Caco-2 (cell line): ENCODE measurements around the gene LNPK. TPM values are rescaled to one million over a fixed set of nuclear protein-coding genes. Genes with fewer than 3 reads are reported as not detected.

Experiments used
- Bru-seq: library from RNA; stranded (reverse); fragments of 400-500 nt; gene quantifications from one replicate; lab custom pipeline; 2021; lab: Mats Ljungman, UMichigan
- BruChase-seq, 2 experiments: library from RNA; stranded (reverse); fragments of 400-500 nt; gene quantifications; one replicate each; lab custom pipeline; 2021; lab: Mats Ljungman, UMichigan
- BruUV-seq: library from RNA; stranded (reverse); fragments of 400-500 nt; replicated peaks from 2 replicates; lab custom pipeline; 2021; lab: Mats Ljungman, UMichigan
- CTCF ChIA-PET: fragments of 300-600 bp; sonication (Branson Sonifier 250); formaldehyde crosslinking; loops from one replicate; lab custom pipeline; 2022; ENCODE audit warnings: antibody characterized with exemption; lab: Charles Lee
- POLR2A ChIA-PET: fragments of 300-600 bp; sonication (Branson Sonifier 250); formaldehyde crosslinking; loops from one replicate; lab custom pipeline; 2022; ENCODE audit warnings: antibody characterized with exemption; lab: Charles Lee
- DNase-seq, 2 experiments: peaks; one replicate each; pipeline versions ENCODE4 v3.0.0 to v3.0.0-alpha.2; 2020 to 2022
- H3K27me3 ChIP-seq: replicated peaks from 2 replicates; pipeline ENCODE4 v1.6.0; 2011; ENCODE audit warnings: low read length; ENCODE audit not compliant: control insufficient read depth, insufficient read depth
- H3K36me3 ChIP-seq: 2 replicates; pipeline ENCODE4 v1.5.1; 2011; ENCODE audit warnings: low read length; ENCODE audit not compliant: control insufficient read depth, insufficient read depth
- H3K4me1 ChIP-seq: fragments of 250-450 bp; sonication (Bioruptor Pico); 2 replicates; pipeline ENCODE4 v1.5.1; 2020; ENCODE audit warnings: mild to moderate bottlenecking
- H3K4me3 ChIP-seq: 2 replicates; pipeline ENCODE4 v1.5.1; 2011; ENCODE audit warnings: low read depth, mild to moderate bottlenecking, control low read depth, low read length
- H3K9me3 ChIP-seq: fragments of 250-450 bp; sonication (Bioruptor Pico); 2 replicates; pipeline ENCODE4 v1.5.1; 2020; ENCODE audit warnings: mild to moderate bottlenecking, moderate library complexity
- H3K27ac Mint-ChIP-seq: one replicate; pipeline ENCODE4 v1.8.0; 2022; ENCODE audit warnings: mixed read lengths; ENCODE audit not compliant: unreplicated experiment
- H3K27me3 Mint-ChIP-seq: one replicate; pipeline ENCODE4 v1.8.0; 2022; ENCODE audit warnings: mixed read lengths; ENCODE audit not compliant: insufficient read depth, unreplicated experiment
- H3K36me3 Mint-ChIP-seq: one replicate; pipeline ENCODE4 v1.8.0; 2022; ENCODE audit warnings: mild to moderate bottlenecking, mixed read lengths; ENCODE audit not compliant: insufficient read depth, unreplicated experiment
- H3K4me1 Mint-ChIP-seq: one replicate; pipeline ENCODE4 v1.8.0; 2022; ENCODE audit warnings: low read depth, mixed read lengths; ENCODE audit not compliant: unreplicated experiment
- H3K4me3 Mint-ChIP-seq: one replicate; pipeline ENCODE4 v1.8.0; 2022; ENCODE audit warnings: mild to moderate bottlenecking, moderate library complexity, mixed read lengths; ENCODE audit not compliant: unreplicated experiment
- H3K9me3 Mint-ChIP-seq: one replicate; pipeline ENCODE4 v1.8.0; 2022; ENCODE audit warnings: mixed read lengths; ENCODE audit not compliant: unreplicated experiment
- intact Hi-C: fragments of 100-400 bp; cut with micrococcal nuclease; formaldehyde crosslinking; loops from one replicate; pipeline ENCODE4 v1.10.0; 2022; ENCODE audit not compliant: unreplicated experiment
- long read RNA-seq: library from polyadenylated mRNA; stranded (forward); transcript quantifications from one replicate; pipeline ENCODE4 v2.0.0, GENCODE V29; 2022
- total RNA-seq: library from RNA; stranded (reverse); gene quantifications from 2 replicates; pipeline ENCODE4 v1.2.3, GENCODE V29; 2022
- TF ChIP-seq, protein P1 (sequence below), 2 experiments: fragments of 200-600 bp in 1 of 2; IDR thresholded peaks; 1 replicate in 1 of 2; 2 replicates in 1 of 2; pipeline versions ENCODE4 v1.5.1 to v1.8.0; 2011 to 2022; ENCODE audit warnings: antibody characterized with exemption in 1 of 2, control low read depth in 1 of 2, inconsistent platforms in 1 of 2, low read depth in 1 of 2, low read length in 1 of 2, mild to moderate bottlenecking in 1 of 2, moderate library complexity in 1 of 2; ENCODE audit not compliant: insufficient read depth in 1 of 2, severe bottlenecking in 1 of 2, unreplicated experiment in 1 of 2

Gene LNPK
- total RNA-seq (18.1 and 19.1 TPM in 2 replicates), Bru-seq, nascent RNA (percentile 68 among the genes with signal in this experiment), BruChase-seq, experiment 1, labeled RNA remaining after a 2-hour chase (percentile 74 among the genes with signal in this experiment), BruChase-seq, experiment 2, labeled RNA remaining after a 6-hour chase (percentile 75 among the genes with signal in this experiment)
- long read RNA-seq, full-length matches to known transcripts, result 12 of 19 reads
- long read RNA-seq, partial matches to known transcripts, result 2 of 19 reads
- long read RNA-seq, other reads (novel, unspliced or antisense), result 5 of 19 reads

DNA sequence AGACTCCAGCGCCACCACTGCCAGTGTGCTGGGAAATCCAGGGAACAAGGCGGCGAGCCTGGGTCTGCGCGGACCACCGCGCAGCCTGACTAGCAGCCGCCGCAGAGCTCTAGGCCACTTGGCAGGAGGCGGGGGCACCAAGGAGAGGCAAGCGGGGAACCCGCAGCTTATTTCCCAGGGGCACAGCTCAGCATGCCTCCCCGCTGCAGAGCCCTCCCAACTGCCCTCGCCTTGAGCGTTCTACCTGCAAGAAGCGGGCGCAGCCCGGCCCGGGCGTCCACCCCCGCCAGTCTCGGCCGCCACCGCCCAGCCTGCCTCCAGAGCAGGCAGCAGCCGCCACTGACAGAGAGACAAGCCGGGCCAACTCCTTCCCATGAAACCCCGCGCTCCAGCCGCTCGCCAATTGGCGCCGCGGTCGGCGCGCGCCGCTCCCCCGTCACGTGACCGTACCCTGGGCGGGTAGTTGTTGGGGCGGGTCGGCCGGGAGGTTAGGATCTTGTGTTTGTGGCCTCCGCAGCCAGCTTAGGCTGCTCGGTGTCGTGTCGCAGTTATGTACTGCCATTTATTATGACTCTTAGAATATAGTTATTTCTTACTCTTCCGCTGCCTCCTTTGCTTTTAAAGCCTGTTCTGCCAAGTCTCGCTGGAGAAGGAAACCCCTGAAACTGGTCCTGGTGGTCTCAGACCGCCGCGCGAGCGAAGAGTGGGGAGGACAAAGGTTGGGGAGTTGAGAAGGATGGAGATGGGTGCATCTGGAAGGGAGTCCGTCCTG, at the start of gene LNPK:
TSS of gene LNPK (minus strand) at position 352 of the 772 bp plus-strand sequence. CDS start 6,683 bp downstream, outside the sequence.
- Mint-ChIP-seq H3K9me3 (no peaks in the 10 kb centered on the region), H3K27ac (peak within 1 kb of the TSS; percentile 66), H3K4me3 (peak within 1 kb of the TSS; percentile 79), H3K27me3 (peaks cover 10% of the 10 kb centered on the region), H3K4me1 (peaks cover 7% of the 10 kb centered on the region), H3K36me3 (no peaks in the 10 kb centered on the region)
- DNase-seq, result peak; percentile 92 to 94
- intact Hi-C loops, result loop anchor here (2.0 to 5.0 kb wide), 2 partner anchors 40 to 79 kb away; no protein-coding TSS in a partner anchor
- POLR2A ChIA-PET, result interaction anchor here (0.8 kb wide), 1 partner anchor 33 kb away, joined by 3 read pairs; no protein-coding TSS in a partner anchor
- CTCF ChIA-PET, result interaction anchor here (1.2 to 1.4 kb wide), 3 partner anchors 94 to 312 kb away, joined by 3 to 5 read pairs (median 3); no protein-coding TSS in a partner anchor
- H3K4me1 ChIP-seq, result 0 out of 2 replicates have a peak, but pooled peaks cover 8% of the 10 kb centered on the region
- H3K27me3 ChIP-seq, result no peaks in the 10 kb centered on the region
- no peaks in the 10 kb centered on the region for H3K36me3 ChIP-seq
- BruUV-seq, result no TSS peak
- H3K4me3 ChIP-seq, result peak within 1 kb of the TSS; percentile 58
- no peaks in the 10 kb centered on the region for H3K9me3 ChIP-seq
- TF ChIP-seq, protein P1, sequence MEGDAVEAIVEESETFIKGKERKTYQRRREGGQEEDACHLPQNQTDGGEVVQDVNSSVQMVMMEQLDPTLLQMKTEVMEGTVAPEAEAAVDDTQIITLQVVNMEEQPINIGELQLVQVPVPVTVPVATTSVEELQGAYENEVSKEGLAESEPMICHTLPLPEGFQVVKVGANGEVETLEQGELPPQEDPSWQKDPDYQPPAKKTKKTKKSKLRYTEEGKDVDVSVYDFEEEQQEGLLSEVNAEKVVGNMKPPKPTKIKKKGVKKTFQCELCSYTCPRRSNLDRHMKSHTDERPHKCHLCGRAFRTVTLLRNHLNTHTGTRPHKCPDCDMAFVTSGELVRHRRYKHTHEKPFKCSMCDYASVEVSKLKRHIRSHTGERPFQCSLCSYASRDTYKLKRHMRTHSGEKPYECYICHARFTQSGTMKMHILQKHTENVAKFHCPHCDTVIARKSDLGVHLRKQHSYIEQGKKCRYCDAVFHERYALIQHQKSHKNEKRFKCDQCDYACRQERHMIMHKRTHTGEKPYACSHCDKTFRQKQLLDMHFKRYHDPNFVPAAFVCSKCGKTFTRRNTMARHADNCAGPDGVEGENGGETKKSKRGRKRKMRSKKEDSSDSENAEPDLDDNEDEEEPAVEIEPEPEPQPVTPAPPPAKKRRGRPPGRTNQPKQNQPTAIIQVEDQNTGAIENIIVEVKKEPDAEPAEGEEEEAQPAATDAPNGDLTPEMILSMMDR (IDR thresholded peaks at IDR 0.05; ENCODE audit: insufficient read depth in 1 of 2, low read depth in 1 of 2, low read length in 1 of 2, severe bottlenecking in 1 of 2, unreplicated experiment in 1 of 2), result no peak

DNA sequence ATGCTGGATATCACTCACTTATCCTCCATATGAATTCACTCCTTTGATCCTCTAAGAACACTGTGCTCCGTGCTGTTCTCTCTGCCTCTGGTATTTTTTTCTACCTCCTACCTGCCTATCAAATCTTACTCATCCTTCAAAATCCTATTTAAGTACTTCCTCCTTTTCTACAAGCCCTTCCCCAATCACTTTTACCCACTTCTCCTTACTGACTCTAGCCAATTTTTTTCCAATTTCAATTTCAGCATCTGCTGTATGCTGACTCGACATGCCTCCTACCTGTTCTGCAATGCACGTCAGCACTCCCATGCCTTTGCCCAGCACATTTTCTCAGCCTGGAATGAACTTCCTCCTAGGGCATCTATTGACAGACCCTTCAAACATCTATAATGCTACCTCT, 37.3 kb upstream of the LNPK start:
- H3K36me3 ChIP-seq, result no peaks in the 10 kb centered on the region
- POLR2A ChIA-PET, result no interaction called here
- H3K27ac Mint-ChIP-seq, result no peak overlapping the region
- intact Hi-C loops, result no loop called here
- no peaks in the 10 kb centered on the region for H3K4me1 ChIP-seq
- no peak overlapping the region for H3K4me3 ChIP-seq
- H3K4me3 Mint-ChIP-seq, result no peak overlapping the region
- H3K9me3 ChIP-seq, result no peaks in the 10 kb centered on the region
- H3K36me3 Mint-ChIP-seq, result no peaks in the 10 kb centered on the region
- DNase-seq, result no peak
- peaks cover 11% of the 10 kb centered on the region for H3K27me3 Mint-ChIP-seq
- BruUV-seq, result no TSS peak
- H3K27me3 ChIP-seq, result no peaks in the 10 kb centered on the region; the same call in none of the 2 replicates
- H3K9me3 Mint-ChIP-seq, result no peaks in the 10 kb centered on the region
- no peaks in the 10 kb centered on the region for H3K4me1 Mint-ChIP-seq
- CTCF ChIA-PET, result no interaction called here
- TF ChIP-seq, protein P1 (IDR thresholded peaks at IDR 0.05; ENCODE audit: insufficient read depth in 1 of 2, low read depth in 1 of 2, low read length in 1 of 2, severe bottlenecking in 1 of 2, unreplicated experiment in 1 of 2), result no peak

- ChIA-PET CTCF (no interaction called here), POLR2A (no interaction called here)
- intact Hi-C loops, result no loop called here
- Mint-ChIP-seq H3K36me3 (no peaks in the 10 kb centered on the region), H3K9me3 (no peaks in the 10 kb centered on the region), H3K27ac (no peak overlapping the region), H3K4me1 (no peaks in the 10 kb centered on the region), H3K27me3 (peaks cover 12% of the 10 kb centered on the region), H3K4me3 (no peak overlapping the region)
- Histone ChIP-seq H3K4me3 (no peak overlapping the region), H3K27me3 (no peaks in the 10 kb centered on the region; the same call in none of the 2 replicates), H3K9me3 (no peaks in the 10 kb centered on the region), H3K4me1 (no peaks in the 10 kb centered on the region), H3K36me3 (no peaks in the 10 kb centered on the region)
- TF ChIP-seq, protein P1 (IDR thresholded peaks at IDR 0.05; ENCODE audit: insufficient read depth in 1 of 2, low read depth in 1 of 2, low read length in 1 of 2, severe bottlenecking in 1 of 2, unreplicated experiment in 1 of 2), result no peak
- no TSS peak for BruUV-seq
- DNase-seq, result no peak
Observed at GRCh38 chr2:176038694-176039093, 36.6 kb upstream of the LNPK start.
